Esophagus squamous epithelium (tissue), 4 donors: ENCODE results near the gene SFMBT1.

ENCODE experiments used
- POLR2A ChIP-seq, 4 donors: fragments of 450-650 bp; IDR thresholded peaks; one replicate each; pipeline ENCODE4 v1.6.1; 2017; ENCODE audit warnings: antibody characterized with exemption in 4 of 4, mild to moderate bottlenecking in 4 of 4, moderate library complexity in 3 of 4
- TF ChIP-seq, protein P1 (sequence below), 6 experiments: fragments of 450-650 bp in 4 of 6; fragments of 200-600 bp in 2 of 6; sonication (generic) in 2 of 6; IDR thresholded peaks; one replicate each; pipeline ENCODE4 v1.5.1; 2016 to 2019; ENCODE audit warnings: antibody characterized with exemption in 6 of 6, mild to moderate bottlenecking in 4 of 6, moderate library complexity in 4 of 6

GRCh38 chr3:52896151-52896550, 149.7 kb downstream of the SFMBT1 start:
- TF ChIP-seq, protein P1, sequence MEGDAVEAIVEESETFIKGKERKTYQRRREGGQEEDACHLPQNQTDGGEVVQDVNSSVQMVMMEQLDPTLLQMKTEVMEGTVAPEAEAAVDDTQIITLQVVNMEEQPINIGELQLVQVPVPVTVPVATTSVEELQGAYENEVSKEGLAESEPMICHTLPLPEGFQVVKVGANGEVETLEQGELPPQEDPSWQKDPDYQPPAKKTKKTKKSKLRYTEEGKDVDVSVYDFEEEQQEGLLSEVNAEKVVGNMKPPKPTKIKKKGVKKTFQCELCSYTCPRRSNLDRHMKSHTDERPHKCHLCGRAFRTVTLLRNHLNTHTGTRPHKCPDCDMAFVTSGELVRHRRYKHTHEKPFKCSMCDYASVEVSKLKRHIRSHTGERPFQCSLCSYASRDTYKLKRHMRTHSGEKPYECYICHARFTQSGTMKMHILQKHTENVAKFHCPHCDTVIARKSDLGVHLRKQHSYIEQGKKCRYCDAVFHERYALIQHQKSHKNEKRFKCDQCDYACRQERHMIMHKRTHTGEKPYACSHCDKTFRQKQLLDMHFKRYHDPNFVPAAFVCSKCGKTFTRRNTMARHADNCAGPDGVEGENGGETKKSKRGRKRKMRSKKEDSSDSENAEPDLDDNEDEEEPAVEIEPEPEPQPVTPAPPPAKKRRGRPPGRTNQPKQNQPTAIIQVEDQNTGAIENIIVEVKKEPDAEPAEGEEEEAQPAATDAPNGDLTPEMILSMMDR (IDR thresholded peaks at IDR 0.05): no peak
- TF ChIP-seq POLR2A (IDR thresholded peaks at IDR 0.05): no peak
